Measurements from ENCODE around the gene KDM6B.

Gene KDM6B

GRCh38 chr17:7840441-7840840, 6.4 kb downstream of the KDM6B start:
- DNase-seq (ENCODE audit: low read depth in 2 of 2): no peak

GRCh38 chr17:7840875-7841274, 6.9 kb downstream of the KDM6B start:
- no peak for DNase-seq (ENCODE audit: low read depth in 2 of 2)

- peak; percentile 85 to 90 for DNase-seq (ENCODE audit: low read depth in 2 of 2)
Observed at GRCh38 chr17:7841396-7841914, 7.4 kb downstream of the KDM6B start.

- peak; percentile 72 to 76 for DNase-seq (ENCODE audit: low read depth in 2 of 2)
Observed at GRCh38 chr17:7841915-7842379, 7.9 kb downstream of the KDM6B start.

GRCh38 chr17:7842380-7843256, 8.6 kb downstream of the KDM6B start:
- peak; percentile 92 to 94 for DNase-seq (ENCODE audit: low read depth in 2 of 2)

GRCh38 chr17:7843257-7843535, 9.2 kb downstream of the KDM6B start:
- DNase-seq (ENCODE audit: low read depth in 2 of 2): peak in 1 of 2 donors; percentile 34

DNA sequence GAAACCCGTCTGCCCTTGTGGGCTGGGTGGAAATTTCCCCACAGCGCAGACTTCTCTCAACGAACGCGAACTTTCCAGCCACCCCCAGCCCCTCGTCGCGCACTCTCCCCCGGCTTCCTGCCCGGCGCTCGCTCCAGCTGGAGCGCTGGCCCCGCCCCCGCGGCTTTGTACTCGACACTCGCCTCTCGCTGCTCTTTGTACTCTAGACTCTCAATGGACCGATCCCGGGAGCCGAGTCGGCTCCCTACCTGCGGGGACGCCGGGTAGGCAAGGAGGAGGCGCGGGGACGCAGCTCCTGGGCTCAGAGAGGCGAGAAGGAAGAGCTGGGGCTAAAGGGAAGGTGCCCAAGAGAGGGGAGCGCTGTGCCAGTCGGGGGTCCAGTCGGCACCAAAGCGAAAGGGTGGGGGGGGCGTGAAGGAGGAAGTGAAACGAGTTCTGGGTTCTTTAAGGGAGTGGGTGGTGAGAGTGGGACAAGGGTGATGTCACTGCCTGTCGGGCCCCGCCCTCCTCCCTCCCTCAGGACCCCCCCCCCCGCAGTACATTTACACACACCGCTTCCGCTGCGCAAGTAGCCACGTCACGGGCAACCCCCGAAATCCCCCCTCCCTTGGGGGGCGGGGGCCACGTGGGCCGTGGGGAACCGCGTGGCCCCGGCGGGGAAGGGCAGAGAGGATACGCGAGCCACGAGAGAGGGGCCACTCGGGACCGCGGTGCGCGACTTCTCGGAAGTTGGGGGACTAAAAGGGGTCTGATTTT, 9.7 kb downstream of the KDM6B start:
- DNase-seq (ENCODE audit: low read depth in 2 of 2): peak; percentile 78 to 86

- DNase-seq (ENCODE audit: low read depth in 2 of 2): peak; percentile 76 to 77
Observed at GRCh38 chr17:7844292-7845154, 10.5 kb downstream of the KDM6B start.

DNA sequence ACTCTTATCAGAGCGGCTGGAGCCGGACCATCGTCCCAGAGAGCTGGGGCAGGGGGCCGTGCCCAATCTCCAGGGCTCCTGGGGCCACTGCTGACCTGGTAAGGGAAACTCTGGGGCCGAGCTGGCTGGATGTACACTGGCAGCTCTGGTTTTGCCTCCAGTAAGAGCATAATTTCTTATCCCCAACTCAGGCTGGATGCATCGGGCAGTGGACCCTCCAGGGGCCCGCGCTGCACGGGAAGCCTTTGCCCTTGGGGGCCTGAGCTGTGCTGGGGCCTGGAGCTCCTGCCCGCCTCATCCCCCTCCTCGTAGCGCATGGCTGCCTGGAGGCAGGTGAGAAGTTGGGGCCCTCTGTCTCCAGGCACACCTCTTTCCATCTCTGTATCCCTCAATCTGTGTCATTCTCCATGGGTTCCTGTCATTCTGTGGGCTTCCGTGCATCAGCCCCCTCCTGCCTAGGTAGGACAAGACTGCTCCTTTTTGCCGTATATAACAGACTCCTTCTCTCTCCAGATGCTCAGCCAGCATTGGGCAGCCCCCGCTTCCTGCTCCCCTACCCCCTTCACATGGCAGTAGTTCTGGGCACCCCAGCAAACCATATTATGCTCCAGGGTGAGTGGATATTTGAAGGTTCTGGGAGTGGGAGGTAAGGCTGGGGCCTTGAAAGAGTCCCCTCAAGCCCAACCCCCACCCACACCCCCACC, 11.5 kb downstream of the KDM6B start:
- DNase-seq (ENCODE audit: low read depth in 2 of 2): no peak

GRCh38 chr17:7846063-7846735, 12.2 kb downstream of the KDM6B start:
- DNase-seq (ENCODE audit: low read depth in 2 of 2): no peak

GRCh38 chr17:7846765-7847661, 13.0 kb downstream of the KDM6B start:
- no peak for DNase-seq (ENCODE audit: low read depth in 2 of 2)

- DNase-seq (ENCODE audit: low read depth in 2 of 2): no peak
Observed at GRCh38 chr17:7848131-7848579, 14.1 kb downstream of the KDM6B start.

GRCh38 chr17:7848739-7849129, 14.7 kb downstream of the KDM6B start:
- DNase-seq (ENCODE audit: low read depth in 2 of 2): no peak

GRCh38 chr17:7849130-7849750, 15.2 kb downstream of the KDM6B start:
- DNase-seq (ENCODE audit: low read depth in 2 of 2): no peak

- DNase-seq (ENCODE audit: low read depth in 2 of 2): no peak
Observed at GRCh38 chr17:7849751-7850504, 15.9 kb downstream of the KDM6B start.

DNA sequence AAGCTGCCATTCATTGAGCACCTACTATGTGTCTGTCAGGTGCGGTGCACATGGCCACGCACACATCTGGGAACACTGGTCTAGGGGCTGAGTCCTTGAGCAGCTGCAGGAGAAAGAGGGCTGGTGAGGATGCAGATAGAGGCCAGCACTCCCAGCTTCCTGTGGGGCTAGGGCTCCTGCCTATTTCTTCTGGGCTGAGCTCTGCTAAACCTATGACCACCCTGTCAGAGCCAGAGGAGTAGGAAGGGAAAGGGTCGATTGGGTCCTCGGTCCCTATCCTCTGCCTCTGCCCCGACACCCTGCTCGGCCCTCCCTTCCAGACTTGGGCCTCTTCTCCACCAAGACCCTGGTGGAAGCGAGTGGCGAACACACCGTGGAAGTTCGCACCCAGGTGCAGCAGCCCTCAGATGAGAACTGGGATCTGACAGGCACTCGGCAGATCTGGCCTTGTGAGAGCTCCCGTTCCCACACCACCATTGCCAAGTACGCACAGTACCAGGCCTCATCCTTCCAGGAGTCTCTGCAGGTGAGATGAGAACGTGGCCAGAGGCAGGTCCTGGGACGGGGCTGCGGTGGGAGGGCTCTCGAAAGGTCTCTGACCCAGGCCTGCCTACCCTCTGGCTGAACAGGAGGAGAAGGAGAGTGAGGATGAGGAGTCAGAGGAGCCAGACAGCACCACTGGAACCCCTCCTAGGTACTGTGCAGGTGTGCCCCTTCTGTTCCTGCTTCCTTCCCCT, 16.9 kb downstream of the KDM6B start:
- no peak for DNase-seq (ENCODE audit: low read depth in 2 of 2)

- DNase-seq (ENCODE audit: low read depth in 2 of 2): peak; percentile 88 to 93
Observed at GRCh38 chr17:7851438-7852261, 17.6 kb downstream of the KDM6B start.
